HepG2 (cell line): ENCODE data around the gene TRABD. TPM values are rescaled to one million over a fixed set of nuclear protein-coding genes. Genes with fewer than 3 reads are reported as not detected.

ENCODE experiments used
- ATAC-seq: fragments of 200-7000 bp; cut with Tn5 transposase; 3 replicates; pipeline ENCODE4 v1.9.1; 2020; ENCODE audit warnings: mild to moderate bottlenecking, moderate library complexity
- BruUV-seq: library from RNA; stranded (reverse); fragments of 400-500 nt; replicated peaks from 2 replicates; lab custom pipeline; 2021; lab: Mats Ljungman, UMichigan
- CTCF ChIA-PET: fragments of 300-600 bp; formaldehyde crosslinking; extraction: SDS; loops from one replicate; lab custom pipeline; 2021; ENCODE audit warnings: low total read pairs, inconsistent platforms, low intra/inter-chr PET ratio; lab: Yijun Ruan, JAX
- POLR2A ChIA-PET: fragments of 350-600 bp; sonication (Branson Sonifier 250); formaldehyde crosslinking; loops from one replicate; lab custom pipeline; 2020; ENCODE audit warnings: antibody characterized with exemption, inconsistent platforms; lab: Yijun Ruan, JAX
- DNase-seq: peaks from one replicate; pipeline ENCODE4 v3.0.0-alpha.2; 2015; ENCODE audit warnings: low spot score
- FAIRE-seq: peaks from 3 replicates; lab custom pipeline; 2011; peaks lifted over from hg19 to GRCh38; lab: Jason Lieb, UNC
- H2AFZ ChIP-seq: one replicate; pipeline ENCODE4 v1.6.1; 2011; ENCODE audit warnings: low read length, inconsistent platforms
- H3K27ac ChIP-seq: fragments of 300-600 bp; 3 replicates; pipeline ENCODE4 v1.8.0; 2011; ENCODE audit warnings: mixed run types, mild to moderate bottlenecking, mixed read lengths, low read length, inconsistent platforms; ENCODE audit not compliant: insufficient read depth; ENCODE audit errors: extremely low read length
- H3K27me3 ChIP-seq, 2 experiments: fragments of 200-600 bp in 1 of 2; 2 replicates in 1 of 2; 3 replicates in 1 of 2; pipeline versions ENCODE4 v1.6.0 to v1.8.0; 2011; ENCODE audit warnings: low read length in 2 of 2, mild to moderate bottlenecking in 2 of 2, moderate library complexity in 2 of 2, inconsistent platforms in 1 of 2; ENCODE audit not compliant: insufficient read depth in 2 of 2, control insufficient read depth in 1 of 2
- H3K36me3 ChIP-seq, 2 experiments: fragments of 200-600 bp in 1 of 2; replicated peaks in 1 of 2; 2 replicates in 1 of 2; 3 replicates in 1 of 2; pipeline versions ENCODE4 v1.5.1 to v1.8.0; 2011; ENCODE audit warnings: low read length in 2 of 2, inconsistent platforms in 1 of 2; ENCODE audit not compliant: insufficient read depth in 2 of 2, control insufficient read depth in 1 of 2
- H3K4me1 ChIP-seq: 2 replicates; pipeline ENCODE4 v1.5.1; 2012; ENCODE audit warnings: low read length, inconsistent platforms; ENCODE audit not compliant: insufficient read depth
- H3K4me2 ChIP-seq: 2 replicates; pipeline ENCODE4 v1.6.0; 2011; ENCODE audit warnings: low read depth, low read length, inconsistent platforms
- H3K4me3 ChIP-seq, 3 experiments: fragments of 200-600 bp in 1 of 3; sonication (generic), shearing (Covaris generic) in 1 of 3; replicated peaks in 1 of 3; 2 replicates each; pipeline ENCODE4 v1.5.1; 2011 to 2016; ENCODE audit warnings: low read length in 3 of 3, inconsistent platforms in 2 of 3, low read depth in 2 of 3, mild to moderate bottlenecking in 2 of 3, control low read depth in 1 of 3, mixed read lengths in 1 of 3; ENCODE audit not compliant: insufficient read depth in 1 of 3
- H3K79me2 ChIP-seq: one replicate; pipeline ENCODE4 v1.6.1; 2011; ENCODE audit warnings: low read length, inconsistent platforms; ENCODE audit not compliant: insufficient read depth
- H3K9ac ChIP-seq: 2 replicates; pipeline ENCODE4 v1.6.0; 2011; ENCODE audit warnings: mild to moderate bottlenecking, low read depth, low read length, inconsistent platforms; ENCODE audit not compliant: insufficient read depth
- H3K9me3 ChIP-seq: 2 replicates; pipeline ENCODE4 v1.5.1; 2012; ENCODE audit warnings: mild to moderate bottlenecking, low read length
- H4K20me1 ChIP-seq: 2 replicates; pipeline ENCODE4 v1.6.0; 2011; ENCODE audit warnings: inconsistent platforms, mild to moderate bottlenecking, low read length, moderate library complexity; ENCODE audit not compliant: insufficient read depth
- ARID2 ChIP-seq: sonication (generic); formaldehyde crosslinking; IDR thresholded peaks from 2 replicates; pipeline ENCODE4 v1.8.1; 2022; ENCODE audit warnings: mild to moderate bottlenecking, missing genetic modification reagents, borderline replicate concordance
- GRHL1 ChIP-seq: sonication (generic); formaldehyde crosslinking; conservative IDR thresholded peaks from 2 replicates; pipeline ENCODE4 v1.8.0; 2022; ENCODE audit warnings: missing genetic modification reagents
- HHEX ChIP-seq: IDR thresholded peaks from 2 replicates; pipeline ENCODE4 v1.6.1; 2016; ENCODE audit warnings: control low read depth
- HOMEZ ChIP-seq: IDR thresholded peaks from 2 replicates; pipeline ENCODE4 v1.6.1; 2016; ENCODE audit warnings: low read depth
- MAFF ChIP-seq: IDR thresholded peaks from 2 replicates; pipeline ENCODE4 v1.6.1; 2011; ENCODE audit warnings: low read depth, low read length, improper control_type of control experiment
- MAFK ChIP-seq, 2 experiments: IDR thresholded peaks in 1 of 2; conservative IDR thresholded peaks in 1 of 2; 2 replicates each; pipeline ENCODE4 v1.6.1; 2011; ENCODE audit warnings: improper control_type of control experiment in 2 of 2, low read length in 2 of 2
- PCBP2 ChIP-seq: fragments of 200-400 bp; formaldehyde crosslinking; optimal IDR thresholded peaks from 2 replicates; pipeline ENCODE3; 2018; ENCODE audit warnings: low read length, low read depth; ENCODE audit not compliant: poor library complexity, severe bottlenecking
- POLR2A ChIP-seq, 2 experiments: IDR thresholded peaks; 2 replicates each; pipeline ENCODE4 v1.6.1; 2011; ENCODE audit warnings: low read depth in 2 of 2, low read length in 2 of 2, mild to moderate bottlenecking in 1 of 2, moderate library complexity in 1 of 2; ENCODE audit not compliant: insufficient read depth in 1 of 2
- RARA ChIP-seq: IDR thresholded peaks from 2 replicates; pipeline ENCODE4 v1.6.1; 2016; ENCODE audit warnings: missing genetic modification reagents, missing compliant biosample characterization
- YEATS2 ChIP-seq: sonication (generic); formaldehyde crosslinking; IDR thresholded peaks from 2 replicates; pipeline ENCODE4 v1.4.0; 2020; ENCODE audit warnings: missing genetic modification reagents, borderline replicate concordance
- ZBTB1 ChIP-seq: sonication (generic); formaldehyde crosslinking; IDR thresholded peaks from 2 replicates; pipeline ENCODE4 v1.4.0; 2020; ENCODE audit warnings: missing genetic modification reagents, borderline replicate concordance
- ZBTB38 ChIP-seq: sonication (generic); formaldehyde crosslinking; IDR thresholded peaks from 2 replicates; pipeline ENCODE4 v1.5.1; 2020; ENCODE audit warnings: mild to moderate bottlenecking, missing genetic modification reagents
- ZFP91 ChIP-seq: sonication (generic); formaldehyde crosslinking; IDR thresholded peaks from 2 replicates; pipeline ENCODE4 v1.9.0; 2022; ENCODE audit warnings: missing genetic modification reagents, mild to moderate bottlenecking, borderline replicate concordance
- ZNF644 ChIP-seq: IDR thresholded peaks from 2 replicates; pipeline ENCODE4 v1.6.1; 2016; ENCODE audit warnings: low read depth
- ZNF660 ChIP-seq: sonication (generic); formaldehyde crosslinking; IDR thresholded peaks from 2 replicates; pipeline ENCODE4 v1.5.1; 2020; ENCODE audit warnings: mild to moderate bottlenecking, low read depth, missing genetic modification reagents, borderline replicate concordance
- WGBS: methylation state at CpG from one replicate; pipeline ENCODE4 v1.1.6; 2017; ENCODE audit warnings: low lambda C conversion rate; 5-methylcytosine and 5-hydroxymethylcytosine counted together
- in situ Hi-C: cut with HindIII; loops from 2 replicates; pipeline ENCODE4 v1.10.0; 2017; ENCODE audit warnings: low pct_unique_long_range_greater_than_20kb; ENCODE audit not compliant: extremely low pct_ligation_motif_present
- intact Hi-C: fragments of 100-400 bp; cut with micrococcal nuclease; formaldehyde crosslinking; loops from one replicate; pipeline ENCODE4 v1.10.0; 2022; ENCODE audit not compliant: unreplicated experiment
- polyA plus RNA-seq, 8 experiments: library from polyadenylated mRNA; depleted of rRNA in 3 of 8; stranded (reverse) in 7 of 8; unstranded in 1 of 8; fragments of >200 nt; fragmentation: Illumina TruSeq in 4 of 8; extraction: Trizol in 4 of 8; gene quantifications; 2 replicates each; pipeline versions ENCODE4 v1.2.1 to v1.2.3, GENCODE V29; 2011 to 2016; ENCODE audit warnings: low read depth in 4 of 8, missing spikeins in 1 of 8, mixed read lengths in 1 of 8; ENCODE audit not compliant: insufficient read depth in 1 of 8
- total RNA-seq, 5 experiments: library from RNA; depleted of rRNA; stranded (reverse); fragments of >200 nt; fragmentation: Illumina TruSeq; extraction: Trizol; gene quantifications; 2 replicates each; pipeline ENCODE4 v1.2.3, GENCODE V29; 2016; ENCODE audit warnings: low read depth in 1 of 5

Gene TRABD
- total and polyA plus RNA-seq, 2 of the 13 experiments (the other 11 are each of a cell fraction or from before 2014, with no cell fraction given): 21.5 to 28.9 TPM

- Histone ChIP-seq H4K20me1 (peaks cover 11% of the 10 kb centered on the region), H3K9me3 (no peaks in the 10 kb centered on the region), H3K27ac (no peak overlapping the region), H3K79me2 (peaks cover 14% of the 10 kb centered on the region), H3K36me3 (peaks cover 0 to 15% of the 10 kb centered on the region in 2 experiments; a peak in 3 of 5 replicates), H3K27me3 (no peaks in the 10 kb centered on the region), H2AFZ (no peak overlapping the region), H3K4me2 (no peak overlapping the region)
- intact Hi-C loops: no loop called here
- 92% methylated on average over 1 of the region's 1 CpG for WGBS
- in situ Hi-C loops: no loop called here
- POLR2A ChIA-PET: no interaction called here
- no TSS peak for BruUV-seq
- ATAC-seq: no peak
- no peak for FAIRE-seq
- CTCF ChIA-PET: no interaction called here
- TF ChIP-seq HOMEZ (CRISPR knock-in tag): no peak
- peak; percentile 76 for TF ChIP-seq MAFK (conservative IDR thresholded peaks at IDR 0.05 in 1 of 2, IDR thresholded peaks at IDR 0.05 in 1 of 2; ENCODE audit: low read length in 2 of 2)
- TF ChIP-seq ARID2 (CRISPR knock-in tag): no peak
- TF ChIP-seq ZNF644 (CRISPR knock-in tag): no peak
- peak; percentile 52 for TF ChIP-seq MAFF
- TF ChIP-seq, all 625 proteins: peak for 2
- no peak overlapping the region for H3K4me3 ChIP-seq
- H3K4me1 ChIP-seq: peaks cover 45% of the 10 kb centered on the region
- DNase-seq: no peak
- H3K9ac ChIP-seq: no peak overlapping the region
These were observed 17.6 kb downstream of the TRABD start for GRCh38 chr22:50203288-50203687.

GRCh38 chr22:50204571-50204970 is 18.9 kb downstream of the TRABD start:
- H2AFZ ChIP-seq: no peak overlapping the region
- no peak overlapping the region for H3K9ac ChIP-seq
- DNase-seq (no peak), FAIRE-seq (no peak), ATAC-seq (no peak)
- 95% methylated on average over 7 of the region's 7 CpGs for WGBS
- ChIA-PET POLR2A (no interaction called here), CTCF (no interaction called here)
- peaks cover 14% of the 10 kb centered on the region for H3K79me2 ChIP-seq
- intact Hi-C loops (no loop called here), in situ Hi-C loops (no loop called here)
- no peak overlapping the region for H3K4me3 ChIP-seq
- peaks cover 11% of the 10 kb centered on the region for H4K20me1 ChIP-seq
- H3K4me1 ChIP-seq: peaks cover 42% of the 10 kb centered on the region
- peaks cover 0 to 15% of the 10 kb centered on the region in 2 experiments; a peak in 3 of 5 replicates for H3K36me3 ChIP-seq
- BruUV-seq: no TSS peak
- H3K4me2 ChIP-seq: no peak overlapping the region
- no peaks in the 10 kb centered on the region for H3K27me3 ChIP-seq
- no peaks in the 10 kb centered on the region for H3K9me3 ChIP-seq
- H3K27ac ChIP-seq: no peak overlapping the region
- TF ChIP-seq ZFP91 (CRISPR knock-in tag) (no peak), HHEX (CRISPR knock-in tag) (no peak), ZBTB38 (CRISPR knock-in tag) (no peak), YEATS2 (CRISPR knock-in tag) (no peak), ZBTB1 (CRISPR knock-in tag) (no peak), MAFK (conservative IDR thresholded peaks at IDR 0.05 in 1 of 2, IDR thresholded peaks at IDR 0.05 in 1 of 2; ENCODE audit: low read length in 2 of 2) (no peak), RARA (no peak), PCBP2 (no peak), ZNF660 (CRISPR knock-in tag) (no peak), GRHL1 (CRISPR knock-in tag) (no peak), POLR2A (IDR thresholded peaks at IDR 0.05; ENCODE audit: insufficient read depth in 1 of 2, low read depth in 2 of 2, low read length in 2 of 2) (no peak)
